Vagina (tissue), 2 donors: ENCODE data around the gene JUN. TPM values are rescaled to one million over a fixed set of nuclear protein-coding genes. Genes with fewer than 3 reads are reported as not detected.
"Not testable (repeated sequence)": the region's sequence is repeated elsewhere in the genome, so short reads cannot be mapped to it uniquely, and the experiment has no call there.

Source experiments
- DNase-seq, 2 donors: peaks; one replicate each; pipeline ENCODE4 v3.0.0-alpha.2; 2017; ENCODE audit errors: extremely low spot score in 2 of 2
- H3K27ac ChIP-seq: fragments of 200-600 bp; sonication (generic); one replicate; pipeline ENCODE4 v1.5.1; 2019
- H3K27me3 ChIP-seq: fragments of 200-600 bp; sonication (generic); one replicate; pipeline ENCODE4 v1.5.1; 2019
- H3K36me3 ChIP-seq, 2 donors: fragments of 200-600 bp; sonication (generic); one replicate each; pipeline ENCODE4 v1.5.1; 2017 to 2019
- H3K4me1 ChIP-seq: fragments of 200-600 bp; sonication (generic); one replicate; pipeline ENCODE4 v1.5.1; 2019
- H3K4me3 ChIP-seq, 2 donors: fragments of 200-600 bp; sonication (generic); 1 replicate in 1 of 2; 2 replicates in 1 of 2; pipeline ENCODE4 v1.5.1; 2016 to 2019
- H3K9me3 ChIP-seq: fragments of 200-600 bp; sonication (generic); one replicate; pipeline ENCODE4 v1.5.1; 2019
- POLR2A ChIP-seq, 2 donors: fragments of 450-650 bp; IDR thresholded peaks; one replicate each; pipeline ENCODE4 v1.6.1; 2017; ENCODE audit warnings: antibody characterized with exemption in 2 of 2, mild to moderate bottlenecking in 2 of 2, moderate library complexity in 2 of 2
- POLR2AphosphoS5 ChIP-seq, 2 donors: sonication (generic); formaldehyde crosslinking; IDR thresholded peaks; one replicate each; pipeline ENCODE4 v1.9.0; 2017; ENCODE audit warnings: antibody characterized with exemption in 2 of 2, mild to moderate bottlenecking in 2 of 2, low read depth in 1 of 2; ENCODE audit not compliant: insufficient read depth in 1 of 2
- intact Hi-C: fragments of 100-400 bp; cut with DNase I; formaldehyde crosslinking; loops from one replicate; pipeline ENCODE4 v1.15.1; 2023
- total RNA-seq: library from RNA; depleted of rRNA; stranded (reverse); fragments of >200 nt; gene quantifications from one replicate; pipeline ENCODE4 v1.2.3, GENCODE V29; 2016
- TF ChIP-seq, protein P1 (sequence below), 3 experiments: fragments of 450-650 bp in 2 of 3; fragments of 200-600 bp in 1 of 3; sonication (generic) in 1 of 3; IDR thresholded peaks; one replicate each; pipeline ENCODE4 v1.5.1; 2017 to 2019; ENCODE audit warnings: antibody characterized with exemption in 3 of 3, mild to moderate bottlenecking in 2 of 3, moderate library complexity in 2 of 3

Gene JUN
- total RNA-seq, 1 donor from 2014 or later, result 275 TPM

DNA sequence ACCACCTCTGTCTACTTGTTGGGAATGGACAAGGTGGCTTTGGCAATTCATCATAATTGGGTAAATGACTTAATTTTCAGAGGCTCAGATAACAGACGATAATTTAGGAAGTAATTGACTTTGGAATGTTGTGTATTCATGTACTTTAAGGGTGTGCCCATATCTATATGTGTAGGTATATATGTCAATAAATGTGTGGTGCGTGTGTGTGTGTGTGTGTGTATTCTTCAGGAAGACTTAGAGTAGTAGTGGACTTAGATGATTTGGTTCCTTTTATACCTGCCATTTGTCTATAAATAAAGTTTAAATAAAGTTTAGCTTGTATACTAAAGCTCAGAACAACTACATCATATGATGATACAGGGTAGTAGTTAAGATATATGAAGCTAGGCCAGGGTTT, 20.0 kb upstream of the JUN start:
- intact Hi-C loops, result no loop called here
- Histone ChIP-seq H3K4me1 (no peaks in the 10 kb centered on the region), H3K9me3 (no peaks in the 10 kb centered on the region), H3K27me3 (no peaks in the 10 kb centered on the region), H3K27ac (no peak overlapping the region), H3K4me3 (no peak overlapping the region), H3K36me3 (no peaks in the 10 kb centered on the region)
- TF ChIP-seq, protein P1, sequence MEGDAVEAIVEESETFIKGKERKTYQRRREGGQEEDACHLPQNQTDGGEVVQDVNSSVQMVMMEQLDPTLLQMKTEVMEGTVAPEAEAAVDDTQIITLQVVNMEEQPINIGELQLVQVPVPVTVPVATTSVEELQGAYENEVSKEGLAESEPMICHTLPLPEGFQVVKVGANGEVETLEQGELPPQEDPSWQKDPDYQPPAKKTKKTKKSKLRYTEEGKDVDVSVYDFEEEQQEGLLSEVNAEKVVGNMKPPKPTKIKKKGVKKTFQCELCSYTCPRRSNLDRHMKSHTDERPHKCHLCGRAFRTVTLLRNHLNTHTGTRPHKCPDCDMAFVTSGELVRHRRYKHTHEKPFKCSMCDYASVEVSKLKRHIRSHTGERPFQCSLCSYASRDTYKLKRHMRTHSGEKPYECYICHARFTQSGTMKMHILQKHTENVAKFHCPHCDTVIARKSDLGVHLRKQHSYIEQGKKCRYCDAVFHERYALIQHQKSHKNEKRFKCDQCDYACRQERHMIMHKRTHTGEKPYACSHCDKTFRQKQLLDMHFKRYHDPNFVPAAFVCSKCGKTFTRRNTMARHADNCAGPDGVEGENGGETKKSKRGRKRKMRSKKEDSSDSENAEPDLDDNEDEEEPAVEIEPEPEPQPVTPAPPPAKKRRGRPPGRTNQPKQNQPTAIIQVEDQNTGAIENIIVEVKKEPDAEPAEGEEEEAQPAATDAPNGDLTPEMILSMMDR (IDR thresholded peaks at IDR 0.05), result no peak
- TF ChIP-seq POLR2AphosphoS5 (IDR thresholded peaks at IDR 0.05; ENCODE audit: insufficient read depth in 1 of 2, low read depth in 1 of 2) (no peak), POLR2A (IDR thresholded peaks at IDR 0.05) (no peak)
- no peak for DNase-seq

DNA sequence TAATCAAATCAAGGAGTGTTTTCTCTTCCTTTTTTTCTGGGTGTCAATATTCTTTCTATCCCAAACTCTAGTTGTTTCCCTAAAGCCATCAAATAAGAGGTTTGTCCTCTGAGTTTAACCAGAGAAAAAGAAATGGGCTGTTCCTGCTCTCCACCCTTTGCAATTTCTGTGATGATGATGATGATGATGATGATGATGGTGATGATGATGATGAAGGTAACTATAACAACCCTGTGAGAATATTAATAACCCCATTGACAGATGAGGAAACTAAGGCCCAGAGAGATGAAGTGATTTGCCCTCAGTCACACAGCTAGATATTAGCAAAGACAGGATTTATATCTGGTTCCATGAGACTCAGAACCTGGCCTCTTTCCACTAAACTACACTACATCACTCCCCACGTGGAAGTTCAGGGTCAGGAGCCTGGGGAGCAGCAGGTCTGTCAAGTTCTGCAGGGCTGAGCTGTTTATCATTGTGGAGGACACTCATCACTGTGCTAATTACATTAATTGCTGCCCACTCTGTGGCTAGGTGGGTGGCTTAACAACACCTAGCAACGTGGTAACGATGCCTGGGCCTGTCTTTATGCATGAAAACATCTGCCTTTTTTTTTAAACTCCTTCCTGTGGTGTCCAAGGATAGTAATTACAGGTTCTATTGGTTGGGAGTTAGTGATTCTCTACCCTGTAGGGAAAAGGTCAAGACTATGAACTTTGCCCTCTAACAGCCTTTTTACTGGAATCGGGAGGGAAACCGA, 19.0 kb upstream of the JUN start:
- Histone ChIP-seq H3K27me3 (no peaks in the 10 kb centered on the region), H3K9me3 (no peaks in the 10 kb centered on the region), H3K27ac (no peak overlapping the region), H3K36me3 (no peaks in the 10 kb centered on the region), H3K4me1 (no peaks in the 10 kb centered on the region), H3K4me3 (no peak overlapping the region)
- no peak for DNase-seq
- TF ChIP-seq POLR2A (IDR thresholded peaks at IDR 0.05) (no peak), POLR2AphosphoS5 (IDR thresholded peaks at IDR 0.05; ENCODE audit: insufficient read depth in 1 of 2, low read depth in 1 of 2) (peak in 1 of 2 donors; percentile 45)
- TF ChIP-seq, protein P1 (IDR thresholded peaks at IDR 0.05), result no peak
- intact Hi-C loops, result no loop called here

DNA sequence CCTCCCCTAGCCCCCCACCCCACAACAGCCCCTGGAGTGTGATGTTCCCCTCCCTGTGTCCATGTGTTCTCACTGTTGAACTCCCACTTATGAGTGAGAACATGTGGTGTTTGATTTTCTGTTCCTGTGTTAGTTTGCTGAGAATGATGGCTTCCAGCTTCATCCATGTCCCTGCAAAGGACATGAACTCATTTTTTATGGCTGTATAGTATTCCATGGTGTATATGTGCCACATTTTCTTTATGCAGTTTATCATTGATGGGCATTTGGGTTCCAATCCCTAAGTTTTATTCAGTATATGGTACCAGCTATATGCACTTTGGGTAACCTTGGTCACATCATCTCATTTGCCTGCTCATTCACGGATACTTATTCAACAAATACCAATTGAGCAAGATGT, 17.4 kb upstream of the JUN start:
- H3K4me1 ChIP-seq, H3K9me3 ChIP-seq, intact Hi-C loops, H3K27me3 ChIP-seq, H3K4me3 ChIP-seq, H3K36me3 ChIP-seq, DNase-seq, H3K27ac ChIP-seq: not testable (repeated sequence)

DNA sequence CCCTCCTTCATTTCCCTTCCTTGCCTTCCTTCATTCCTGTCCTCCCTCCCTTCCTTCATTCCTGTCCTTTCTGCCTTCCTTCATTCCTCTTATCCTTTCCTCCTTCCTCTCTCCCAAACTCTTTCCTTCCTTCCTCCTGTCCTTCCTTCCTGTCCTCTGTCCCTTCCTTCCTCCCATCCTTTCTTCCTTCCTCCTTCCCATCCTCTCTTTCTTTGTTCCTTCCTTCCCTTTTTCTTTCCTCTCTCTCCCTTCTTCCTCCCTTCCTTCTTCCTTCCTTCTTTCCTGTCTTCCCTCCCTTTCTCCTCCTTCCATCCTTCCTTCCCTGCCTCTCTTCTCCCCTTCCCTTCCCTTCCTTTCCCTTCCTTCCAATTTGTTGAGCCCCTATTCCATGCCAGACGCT, 15.8 kb upstream of the JUN start:
- no peak overlapping the region for H3K27ac ChIP-seq
- H3K27me3 ChIP-seq, result no peaks in the 10 kb centered on the region
- DNase-seq, result no peak
- no peak overlapping the region for H3K4me3 ChIP-seq
- no peaks in the 10 kb centered on the region for H3K9me3 ChIP-seq
- intact Hi-C loops, result no loop called here
- no peaks in the 10 kb centered on the region for H3K36me3 ChIP-seq
- no peaks in the 10 kb centered on the region for H3K4me1 ChIP-seq
- TF ChIP-seq POLR2A (IDR thresholded peaks at IDR 0.05) (no peak), POLR2AphosphoS5 (IDR thresholded peaks at IDR 0.05; ENCODE audit: insufficient read depth in 1 of 2, low read depth in 1 of 2) (no peak)
- TF ChIP-seq, protein P1 (IDR thresholded peaks at IDR 0.05), result no peak

DNA sequence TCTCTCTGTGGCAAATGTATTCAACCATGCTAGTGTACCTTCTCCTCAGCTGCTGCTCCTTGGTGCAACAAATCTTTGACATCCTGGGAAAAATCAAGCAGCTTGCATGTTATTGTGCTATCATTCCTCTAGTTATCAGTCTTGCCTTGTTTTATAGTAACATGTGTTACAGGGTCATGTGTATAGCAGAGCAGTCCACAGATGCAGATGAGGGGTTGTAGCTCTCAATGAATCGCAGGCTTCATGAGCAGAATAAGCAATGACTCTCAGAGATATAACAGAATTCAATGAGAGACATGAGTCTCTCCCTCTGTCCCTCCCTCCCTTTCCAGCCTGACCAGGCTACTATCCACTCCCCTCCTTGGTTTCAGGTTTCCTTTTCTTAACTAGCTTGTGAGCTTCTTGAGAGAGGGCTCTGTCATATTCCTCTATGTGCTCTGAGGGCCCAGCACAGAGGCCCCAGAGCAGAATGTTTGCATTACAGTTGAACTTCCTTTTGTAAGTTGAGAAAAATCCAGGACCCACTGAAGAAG, 15.1 kb upstream of the JUN start:
- H3K36me3 ChIP-seq, result no peaks in the 10 kb centered on the region
- intact Hi-C loops, result no loop called here

More for the DNA sequence above, 15.1 kb upstream of the JUN start:
- Histone ChIP-seq H3K4me1 (no peaks in the 10 kb centered on the region), H3K27ac (no peak overlapping the region), H3K9me3 (no peaks in the 10 kb centered on the region), H3K4me3 (no peak overlapping the region), H3K27me3 (no peaks in the 10 kb centered on the region)
- TF ChIP-seq, protein P1 (IDR thresholded peaks at IDR 0.05), result no peak
- TF ChIP-seq POLR2AphosphoS5 (IDR thresholded peaks at IDR 0.05; ENCODE audit: insufficient read depth in 1 of 2, low read depth in 1 of 2) (no peak), POLR2A (IDR thresholded peaks at IDR 0.05) (no peak)
- DNase-seq, result no peak
